Right lobe of liver (tissue), 4 donors: ENCODE data around the gene PACS2.

Experiments used
- POLR2A ChIP-seq: fragments of 450-650 bp; IDR thresholded peaks from one replicate; pipeline ENCODE4 v1.6.1; 2017; ENCODE audit warnings: antibody characterized with exemption, mild to moderate bottlenecking
- TF ChIP-seq, protein P1 (sequence below), 4 donors: fragments of 200-600 bp in 3 of 4; fragments of 450-650 bp in 1 of 4; IDR thresholded peaks; one replicate each; pipeline versions ENCODE4 v1.5.1 to v1.8.0; 2016 to 2022; ENCODE audit warnings: antibody characterized with exemption in 4 of 4, mild to moderate bottlenecking in 2 of 4
- donor health status: DM: no; HTN: no; CAD: no.
- donor health status: DM: no; HTN: no; CAD: no.
- donor health status: DM: no; HTN: yes; CAD: no.

DNA sequence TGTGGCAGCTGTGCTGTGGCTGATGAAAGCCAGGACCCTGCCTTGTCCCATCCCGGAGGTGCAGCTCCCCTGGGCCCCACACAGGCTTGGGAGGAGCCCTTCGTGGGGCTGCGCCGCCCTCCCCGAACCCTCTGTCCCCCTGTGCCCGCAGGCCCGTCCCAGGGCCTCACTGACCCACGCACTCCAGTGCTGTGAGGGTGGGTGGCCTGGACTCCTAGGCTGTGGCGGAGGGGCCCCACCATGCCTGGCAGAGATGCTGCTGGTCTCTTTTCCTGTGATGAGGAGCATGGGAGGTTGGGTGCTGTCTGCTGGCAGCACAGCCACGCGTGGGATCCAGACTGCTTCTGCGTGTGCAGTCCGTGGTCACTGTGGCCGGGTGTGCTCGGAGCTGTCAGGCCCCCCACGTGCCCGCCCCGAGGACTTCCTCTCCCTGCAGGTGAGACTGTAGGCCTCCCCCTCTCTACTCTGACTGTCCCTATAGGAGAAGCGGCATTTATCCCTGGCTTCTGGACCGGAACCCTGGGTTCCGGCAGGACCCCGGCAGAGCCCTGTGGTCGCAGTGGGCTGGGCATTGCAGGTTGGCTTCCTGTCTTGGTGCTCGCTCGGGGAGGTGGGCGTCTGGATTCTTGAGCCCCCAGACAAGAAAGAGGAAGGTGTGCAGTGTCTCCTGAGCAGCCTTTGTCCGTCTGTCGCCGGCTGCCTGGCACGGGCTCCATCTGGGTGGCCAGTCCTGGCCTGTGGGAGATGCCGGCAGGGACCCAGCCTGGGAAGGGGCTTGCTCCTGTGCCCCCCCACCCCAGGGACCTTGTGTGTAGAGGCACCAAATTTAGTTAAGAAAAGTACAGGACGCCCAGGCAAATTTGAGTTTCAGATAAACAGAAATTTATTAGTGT lies 107.4 kb downstream of the PACS2 start:
- TF ChIP-seq, protein P1, sequence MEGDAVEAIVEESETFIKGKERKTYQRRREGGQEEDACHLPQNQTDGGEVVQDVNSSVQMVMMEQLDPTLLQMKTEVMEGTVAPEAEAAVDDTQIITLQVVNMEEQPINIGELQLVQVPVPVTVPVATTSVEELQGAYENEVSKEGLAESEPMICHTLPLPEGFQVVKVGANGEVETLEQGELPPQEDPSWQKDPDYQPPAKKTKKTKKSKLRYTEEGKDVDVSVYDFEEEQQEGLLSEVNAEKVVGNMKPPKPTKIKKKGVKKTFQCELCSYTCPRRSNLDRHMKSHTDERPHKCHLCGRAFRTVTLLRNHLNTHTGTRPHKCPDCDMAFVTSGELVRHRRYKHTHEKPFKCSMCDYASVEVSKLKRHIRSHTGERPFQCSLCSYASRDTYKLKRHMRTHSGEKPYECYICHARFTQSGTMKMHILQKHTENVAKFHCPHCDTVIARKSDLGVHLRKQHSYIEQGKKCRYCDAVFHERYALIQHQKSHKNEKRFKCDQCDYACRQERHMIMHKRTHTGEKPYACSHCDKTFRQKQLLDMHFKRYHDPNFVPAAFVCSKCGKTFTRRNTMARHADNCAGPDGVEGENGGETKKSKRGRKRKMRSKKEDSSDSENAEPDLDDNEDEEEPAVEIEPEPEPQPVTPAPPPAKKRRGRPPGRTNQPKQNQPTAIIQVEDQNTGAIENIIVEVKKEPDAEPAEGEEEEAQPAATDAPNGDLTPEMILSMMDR (IDR thresholded peaks at IDR 0.05): no peak
- no peak for TF ChIP-seq POLR2A
